Peyer's patch (tissue), 4 donors: ENCODE measurements around the gene PARVA.

Source experiments
- CTCF ChIP-seq, 6 experiments: fragments of 450-650 bp in 4 of 6; fragments of 200-600 bp in 2 of 6; sonication (generic) in 1 of 6; IDR thresholded peaks; one replicate each; pipeline ENCODE4 v1.5.1; 2017 to 2019; ENCODE audit warnings: antibody characterized with exemption in 6 of 6, mild to moderate bottlenecking in 3 of 6, moderate library complexity in 1 of 6
- POLR2A ChIP-seq, 2 donors: fragments of 450-650 bp; IDR thresholded peaks; one replicate each; pipeline ENCODE4 v1.5.1; 2017; ENCODE audit warnings: antibody characterized with exemption in 2 of 2, mild to moderate bottlenecking in 2 of 2, moderate library complexity in 2 of 2

- no peak for TF ChIP-seq CTCF (IDR thresholded peaks at IDR 0.05)
- TF ChIP-seq POLR2A (IDR thresholded peaks at IDR 0.05), result no peak
Measured at GRCh38 chr11:12581416-12581815, 204.0 kb downstream of the PARVA start.
